Sigmoid colon (tissue), 3 donors: ENCODE results near the gene BLMH.

Experiments
- POLR2A ChIP-seq, 2 donors: fragments of 450-650 bp; IDR thresholded peaks; one replicate each; pipeline ENCODE4 v1.6.1; 2016; ENCODE audit warnings: antibody characterized with exemption in 2 of 2, mild to moderate bottlenecking in 2 of 2, moderate library complexity in 2 of 2
- TF ChIP-seq, protein P1 (sequence below), 4 experiments: fragments of 450-650 bp in 3 of 4; fragments of 200-600 bp in 1 of 4; IDR thresholded peaks; one replicate each; pipeline ENCODE4 v1.5.1; 2016 to 2019; ENCODE audit warnings: antibody characterized with exemption in 4 of 4, mild to moderate bottlenecking in 3 of 4, moderate library complexity in 2 of 4

DNA sequence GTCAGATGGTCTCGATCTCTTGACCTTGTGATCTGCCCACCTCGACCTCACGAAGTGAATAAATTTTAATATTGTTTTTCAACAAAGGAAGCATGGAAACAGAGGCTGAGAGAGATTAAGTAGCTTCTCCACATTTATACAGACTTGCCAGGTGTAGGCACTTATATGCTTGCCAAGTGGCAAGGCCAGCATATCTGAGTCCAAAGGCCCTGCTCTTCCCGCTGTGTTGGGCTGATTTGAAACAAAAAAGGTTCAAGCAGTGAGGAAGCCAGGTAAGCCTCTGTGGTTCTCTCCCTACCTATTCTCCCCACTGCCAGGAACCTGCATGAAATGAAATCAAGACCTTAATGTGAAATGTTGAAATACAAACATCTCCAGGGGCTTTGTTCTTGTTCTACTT is 48.7 kb downstream of the BLMH start:
- no peak for TF ChIP-seq POLR2A (IDR thresholded peaks at IDR 0.05)
- TF ChIP-seq, protein P1, sequence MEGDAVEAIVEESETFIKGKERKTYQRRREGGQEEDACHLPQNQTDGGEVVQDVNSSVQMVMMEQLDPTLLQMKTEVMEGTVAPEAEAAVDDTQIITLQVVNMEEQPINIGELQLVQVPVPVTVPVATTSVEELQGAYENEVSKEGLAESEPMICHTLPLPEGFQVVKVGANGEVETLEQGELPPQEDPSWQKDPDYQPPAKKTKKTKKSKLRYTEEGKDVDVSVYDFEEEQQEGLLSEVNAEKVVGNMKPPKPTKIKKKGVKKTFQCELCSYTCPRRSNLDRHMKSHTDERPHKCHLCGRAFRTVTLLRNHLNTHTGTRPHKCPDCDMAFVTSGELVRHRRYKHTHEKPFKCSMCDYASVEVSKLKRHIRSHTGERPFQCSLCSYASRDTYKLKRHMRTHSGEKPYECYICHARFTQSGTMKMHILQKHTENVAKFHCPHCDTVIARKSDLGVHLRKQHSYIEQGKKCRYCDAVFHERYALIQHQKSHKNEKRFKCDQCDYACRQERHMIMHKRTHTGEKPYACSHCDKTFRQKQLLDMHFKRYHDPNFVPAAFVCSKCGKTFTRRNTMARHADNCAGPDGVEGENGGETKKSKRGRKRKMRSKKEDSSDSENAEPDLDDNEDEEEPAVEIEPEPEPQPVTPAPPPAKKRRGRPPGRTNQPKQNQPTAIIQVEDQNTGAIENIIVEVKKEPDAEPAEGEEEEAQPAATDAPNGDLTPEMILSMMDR (IDR thresholded peaks at IDR 0.05): no peak
